K562 (cell line): ENCODE measurements around the gene RNF151. TPM values are rescaled to one million over a fixed set of nuclear protein-coding genes. Genes with fewer than 3 reads are reported as not detected.

ENCODE experiments used
- ATAC-seq: fragments of 200-7000 bp; cut with Tn5 transposase; 3 replicates; pipeline ENCODE4 v1.9.1; 2020; ENCODE audit warnings: moderate library complexity
- BruUV-seq: library from RNA; stranded (reverse); fragments of 400-500 nt; replicated peaks from 2 replicates; lab custom pipeline; 2021; lab: Mats Ljungman, UMichigan
- CTCF ChIA-PET: fragments of 300-600 bp; formaldehyde crosslinking; extraction: SDS; loops from one replicate; lab custom pipeline; 2021; ENCODE audit warnings: low intra/inter-chr PET ratio; lab: Yijun Ruan, JAX
- POLR2A ChIA-PET: fragments of 300-600, 350-650 bp; sonication (Branson Sonifier 250); formaldehyde crosslinking; extraction: SDS; loops from one replicate; lab custom pipeline; 2021; ENCODE audit warnings: antibody characterized with exemption, inconsistent platforms; lab: Yijun Ruan, JAX
- DNase-seq, 4 experiments: peaks; one replicate each; pipeline versions ENCODE4 v3.0.0 to v3.0.0-alpha.2; 2011 to 2018; ENCODE audit warnings: low spot score in 3 of 4, mixed read lengths in 3 of 4; ENCODE audit errors: extremely low read depth in 1 of 4
- FAIRE-seq: peaks from 2 replicates; lab custom pipeline; 2011; peaks lifted over from hg19 to GRCh38; lab: Jason Lieb, UNC
- H2AFZ ChIP-seq: 2 replicates; pipeline ENCODE4 v1.6.0; 2011; ENCODE audit warnings: low read depth, low read length, control low read depth, inconsistent platforms
- H3K27ac ChIP-seq: fragments of 200-600 bp; 3 replicates; pipeline ENCODE4 v1.8.0; 2011; ENCODE audit warnings: low read depth, mild to moderate bottlenecking, control low read depth, inconsistent platforms, low read length, moderate library complexity, mixed read lengths; ENCODE audit errors: extremely low read depth
- H3K27me3 ChIP-seq, 2 experiments: fragments of 300-600 bp in 1 of 2; 2 replicates in 1 of 2; 3 replicates in 1 of 2; pipeline versions ENCODE4 v1.6.0 to v1.8.0; 2011; ENCODE audit warnings: inconsistent platforms in 2 of 2, low read length in 2 of 2, mild to moderate bottlenecking in 1 of 2, mixed read lengths in 1 of 2, moderate library complexity in 1 of 2; ENCODE audit not compliant: control insufficient read depth in 2 of 2, insufficient read depth in 2 of 2
- H3K36me3 ChIP-seq: fragments of 300-600 bp; 3 replicates; pipeline ENCODE4 v1.8.0; 2011; ENCODE audit warnings: mild to moderate bottlenecking, low read length, inconsistent platforms; ENCODE audit not compliant: control insufficient read depth, insufficient read depth
- H3K4me1 ChIP-seq, 2 experiments: fragments of 200-600 bp in 1 of 2; replicated peaks in 1 of 2; 2 replicates in 1 of 2; 3 replicates in 1 of 2; pipeline versions ENCODE4 v1.5.1 to v1.8.0; 2011; ENCODE audit warnings: inconsistent platforms in 2 of 2, low read length in 2 of 2, mild to moderate bottlenecking in 1 of 2, mixed read lengths in 1 of 2, moderate library complexity in 1 of 2; ENCODE audit not compliant: control insufficient read depth in 2 of 2, insufficient read depth in 2 of 2
- H3K4me2 ChIP-seq: 2 replicates; pipeline ENCODE4 v1.6.1; 2011; ENCODE audit warnings: low read length, control low read depth, inconsistent platforms, mixed read lengths; ENCODE audit not compliant: insufficient read depth
- H3K4me3 ChIP-seq: fragments of 200-600 bp; sonication (generic), shearing (Covaris generic); 2 replicates; pipeline ENCODE4 v1.5.1; 2016; ENCODE audit warnings: control low read depth, inconsistent platforms
- H3K79me2 ChIP-seq: fragments of 200-600 bp; 3 replicates; pipeline ENCODE4 v1.8.0; 2011; ENCODE audit warnings: low read length, inconsistent platforms; ENCODE audit not compliant: control insufficient read depth, insufficient read depth
- H3K9ac ChIP-seq, 2 experiments: 2 replicates each; pipeline versions ENCODE4 v1.6.0 to v1.6.1; 2011; ENCODE audit warnings: low read depth in 2 of 2, low read length in 2 of 2, control low read depth in 1 of 2, inconsistent platforms in 1 of 2, mild to moderate bottlenecking in 1 of 2, mixed read lengths in 1 of 2; ENCODE audit not compliant: insufficient read depth in 1 of 2
- H3K9me1 ChIP-seq: one replicate; pipeline ENCODE4 v1.6.0; 2011; ENCODE audit warnings: inconsistent platforms, mild to moderate bottlenecking, low read length, moderate library complexity; ENCODE audit not compliant: control insufficient read depth, insufficient read depth
- H3K9me3 ChIP-seq: replicated peaks from 2 replicates; pipeline ENCODE4 v1.5.1; 2011; ENCODE audit warnings: low read depth, low read length, inconsistent platforms; ENCODE audit not compliant: control insufficient read depth, insufficient read depth
- H4K20me1 ChIP-seq: replicated peaks from 2 replicates; pipeline ENCODE4 v1.6.1; 2011; ENCODE audit warnings: low read length, inconsistent platforms, mixed read lengths; ENCODE audit not compliant: control insufficient read depth, insufficient read depth
- BRD9 ChIP-seq: fragments of 450-650 bp; IDR thresholded peaks from 2 replicates; pipeline ENCODE4 v1.6.1; 2018; ENCODE audit warnings: low read depth; ENCODE audit not compliant: partially characterized antibody
- HMGN3 ChIP-seq: IDR thresholded peaks from 2 replicates; pipeline ENCODE4 v1.6.1; 2011; ENCODE audit warnings: borderline replicate concordance, low read depth, mild to moderate bottlenecking, mixed read lengths, low read length; ENCODE audit not compliant: insufficient read length; ENCODE audit errors: extremely low read depth
- MAFK ChIP-seq: IDR thresholded peaks from 2 replicates; pipeline ENCODE4 v1.6.1; 2011; ENCODE audit warnings: low read length, improper control_type of control experiment
- NELFE ChIP-seq: IDR thresholded peaks from 2 replicates; pipeline ENCODE4 v1.6.1; 2011; ENCODE audit warnings: mild to moderate bottlenecking; ENCODE audit not compliant: insufficient read depth, insufficient read length
- NFE2 ChIP-seq: IDR thresholded peaks from 2 replicates; pipeline ENCODE4 v1.6.1; 2014; ENCODE audit warnings: antibody characterized with exemption, low read depth
- NRF1 ChIP-seq, 2 experiments: fragments of 450-650 bp; IDR thresholded peaks in 1 of 2; conservative IDR thresholded peaks in 1 of 2; 2 replicates each; pipeline ENCODE4 v1.6.1; 2014; ENCODE audit warnings: mild to moderate bottlenecking in 2 of 2
- POLR3G ChIP-seq: IDR thresholded peaks from 2 replicates; pipeline ENCODE4 v1.6.1; 2011; ENCODE audit not compliant: insufficient read length, insufficient replicate concordance; ENCODE audit errors: extremely low read depth
- PTRF ChIP-seq: fragments of 450-650 bp; IDR thresholded peaks from 2 replicates; pipeline ENCODE4 v1.6.1; 2016; ENCODE audit warnings: mild to moderate bottlenecking, missing genetic modification characterization, missing compliant biosample characterization
- SREBF2 ChIP-seq: sonication (generic); formaldehyde crosslinking; IDR thresholded peaks from 2 replicates; pipeline ENCODE4 v1.4.0; 2020; ENCODE audit warnings: mild to moderate bottlenecking, missing genetic modification reagents
- TAF7 ChIP-seq: fragments of 450-650 bp; IDR thresholded peaks from 2 replicates; pipeline ENCODE4 v1.6.1; 2016; ENCODE audit warnings: missing genetic modification characterization, missing compliant biosample characterization
- TEAD1 ChIP-seq, 2 experiments: fragments of 450-650 bp in 1 of 2; sonication (generic) in 1 of 2; formaldehyde crosslinking; IDR thresholded peaks; 2 replicates each; pipeline versions ENCODE4 v1.4.0 to v1.8.0; 2020 to 2022; ENCODE audit warnings: mild to moderate bottlenecking in 2 of 2, missing genetic modification reagents in 1 of 2
- TFAM ChIP-seq: fragments of 250-450 bp; sonication (Bioruptor Pico); conservative IDR thresholded peaks from 2 replicates; pipeline ENCODE4 v1.5.0; 2021; ENCODE audit warnings: mild to moderate bottlenecking, moderate library complexity
- ZBTB5 ChIP-seq: fragments of 450-650 bp; IDR thresholded peaks from 2 replicates; pipeline ENCODE4 v1.6.1; 2017; ENCODE audit warnings: antibody characterized with exemption
- ZKSCAN1 ChIP-seq: fragments of 150-350 bp; IDR thresholded peaks from 2 replicates; pipeline ENCODE4 v1.6.1; 2016; ENCODE audit warnings: low read depth, low read length
- ZNF133 ChIP-seq: fragments of 250-450 bp; sonication (Bioruptor Pico); IDR thresholded peaks from 2 replicates; pipeline ENCODE4 v1.4.0; 2020; ENCODE audit warnings: mild to moderate bottlenecking
- WGBS: fragments of 100-300 bp; shearing (Covaris generic); methylation state at CpG from one replicate; pipeline ENCODE4 v1.1.6; 2016; ENCODE audit warnings: low coverage, mixed read lengths; ENCODE audit not compliant: insufficient coverage; ENCODE audit errors: missing lambda C conversion rate; 5-methylcytosine and 5-hydroxymethylcytosine counted together
- in situ Hi-C: fragments of 300-500 bp; cut with MboI; formaldehyde crosslinking; loops from 4 replicates; pipeline ENCODE4 v1.15.0; 2018; ENCODE audit warnings: inconsistent platforms, mixed read lengths
- intact Hi-C: fragments of 100-400 bp; cut with micrococcal nuclease; formaldehyde crosslinking; loops from 2 replicates; pipeline ENCODE4 v1.14.2; 2022
- polyA plus RNA-seq, 8 experiments: library from polyadenylated mRNA; depleted of rRNA in 4 of 8; stranded (reverse) in 5 of 8; unstranded in 3 of 8; fragments of >200 nt; fragmentation: Nextera tagmentation in 2 of 8; fragmentation: Illumina TruSeq in 1 of 8; extraction: Ambion mirVana in 2 of 8; extraction: Trizol in 1 of 8; gene quantifications; 2 replicates each; pipeline versions ENCODE4 v1.2.1 to v1.2.3, GENCODE V29; 2011 to 2014; ENCODE audit warnings: inconsistent platforms in 1 of 8, missing spikeins in 1 of 8
- total RNA-seq, 7 experiments: library from RNA; depleted of rRNA in 6 of 7; stranded (reverse); fragments of >200 nt in 6 of 7; fragmentation: Illumina TruSeq in 2 of 7; extraction: Trizol in 2 of 7; gene quantifications; 2 replicates each; pipeline versions ENCODE4 v1.2.1 to v1.2.3, GENCODE V29; 2011 to 2021; ENCODE audit warnings: low replicate concordance in 1 of 7
- TF ChIP-seq, protein P1 (sequence below): fragments of 450-650 bp; conservative IDR thresholded peaks from 2 replicates; pipeline ENCODE4 v1.6.1; 2016; ENCODE audit warnings: missing genetic modification characterization, low read depth, mild to moderate bottlenecking, control low read depth, missing compliant biosample characterization
- TF ChIP-seq, protein P2 (sequence below): fragments of 250-450 bp; sonication (Bioruptor Pico); IDR thresholded peaks from 2 replicates; pipeline ENCODE4 v1.8.0; 2022; ENCODE audit warnings: moderate library complexity, mild to moderate bottlenecking, inconsistent platforms

The RNF151 gene
- total and polyA plus RNA-seq, 9 of the 15 experiments (the other 6 are each of a cell fraction or from before 2014, with no cell fraction given): not detected

GRCh38 chr16:2003827-2004641, 37.4 kb downstream of the RNF151 start:
- FAIRE-seq (peak; percentile 96), DNase-seq (peak; percentile 84 to 97 (median 91)), ATAC-seq (peak; percentile 93)
- Histone ChIP-seq H3K79me2 (peaks cover 68% of the 10 kb centered on the region), H3K4me2 (peak overlapping the region; percentile 34), H3K27me3 (no peaks in the 10 kb centered on the region), H3K9ac (peak overlapping the region; percentile 1 to 80; a peak in 3 of 4 replicates), H3K4me1 (peaks cover 20 to 94% of the 10 kb centered on the region in 2 experiments), H3K9me1 (peaks cover 19% of the 10 kb centered on the region), H3K9me3 (no peaks in the 10 kb centered on the region), H3K27ac (peak overlapping the region; percentile 47; the same call in 1 of the 3 replicates), H2AFZ (no peak overlapping the region), H3K36me3 (peaks cover 88% of the 10 kb centered on the region; the same call in 2 of the 3 replicates), H3K4me3 (no peak overlapping the region), H4K20me1 (peaks cover 46% of the 10 kb centered on the region)
- CTCF ChIA-PET: interaction anchor here (0.6 to 0.8 kb wide), 2 partner anchors 149 to 498 kb away, joined by 3 to 4 read pairs; no protein-coding TSS in a partner anchor
- POLR2A ChIA-PET: interaction anchor here (0.6 to 3.0 kb wide), 18 partner anchors 9 to 512 kb away, joined by 3 to 12 read pairs (median 4); partner anchors contain the start of genes ECI1, GFER, NPW and RPS2
- no TSS peak for BruUV-seq
- 16% methylated on average over 31 of the region's 36 CpGs for WGBS
- intact Hi-C loops: no loop called here
- in situ Hi-C loops: no loop called here
- no peak for TF ChIP-seq BRD9
- TF ChIP-seq ZKSCAN1: peak; percentile 60; the same call in 1 of the 2 replicates
- no peak for TF ChIP-seq ZNF133 (CRISPR knock-in tag)
- TF ChIP-seq ZBTB5: no peak
- no peak for TF ChIP-seq PTRF (tag)
- TF ChIP-seq NFE2: no peak
- no peak for TF ChIP-seq MAFK
- TF ChIP-seq, protein P1, sequence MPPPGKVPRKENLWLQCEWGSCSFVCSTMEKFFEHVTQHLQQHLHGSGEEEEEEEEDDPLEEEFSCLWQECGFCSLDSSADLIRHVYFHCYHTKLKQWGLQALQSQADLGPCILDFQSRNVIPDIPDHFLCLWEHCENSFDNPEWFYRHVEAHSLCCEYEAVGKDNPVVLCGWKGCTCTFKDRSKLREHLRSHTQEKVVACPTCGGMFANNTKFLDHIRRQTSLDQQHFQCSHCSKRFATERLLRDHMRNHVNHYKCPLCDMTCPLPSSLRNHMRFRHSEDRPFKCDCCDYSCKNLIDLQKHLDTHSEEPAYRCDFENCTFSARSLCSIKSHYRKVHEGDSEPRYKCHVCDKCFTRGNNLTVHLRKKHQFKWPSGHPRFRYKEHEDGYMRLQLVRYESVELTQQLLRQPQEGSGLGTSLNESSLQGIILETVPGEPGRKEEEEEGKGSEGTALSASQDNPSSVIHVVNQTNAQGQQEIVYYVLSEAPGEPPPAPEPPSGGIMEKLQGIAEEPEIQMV (tag): no peak
- 0 out of 4 replicates have a peak, but pooled peaks of 1 of the 2 experiments have one; percentile 12 for TF ChIP-seq TEAD1 (CRISPR knock-in tag; IDR thresholded peaks at IDR 0.05)
- TF ChIP-seq, protein P2, sequence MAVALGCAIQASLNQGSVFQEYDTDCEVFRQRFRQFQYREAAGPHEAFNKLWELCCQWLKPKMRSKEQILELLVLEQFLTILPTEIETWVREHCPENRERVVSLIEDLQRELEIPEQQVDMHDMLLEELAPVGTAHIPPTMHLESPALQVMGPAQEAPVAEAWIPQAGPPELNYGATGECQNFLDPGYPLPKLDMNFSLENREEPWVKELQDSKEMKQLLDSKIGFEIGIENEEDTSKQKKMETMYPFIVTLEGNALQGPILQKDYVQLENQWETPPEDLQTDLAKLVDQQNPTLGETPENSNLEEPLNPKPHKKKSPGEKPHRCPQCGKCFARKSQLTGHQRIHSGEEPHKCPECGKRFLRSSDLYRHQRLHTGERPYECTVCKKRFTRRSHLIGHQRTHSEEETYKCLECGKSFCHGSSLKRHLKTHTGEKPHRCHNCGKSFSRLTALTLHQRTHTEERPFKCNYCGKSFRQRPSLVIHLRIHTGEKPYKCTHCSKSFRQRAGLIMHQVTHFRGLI (CRISPR knock-in tag): no peak
- no peak for TF ChIP-seq TAF7
- TF ChIP-seq SREBF2 (CRISPR knock-in tag): no peak
- no peak for TF ChIP-seq POLR3G
- TF ChIP-seq TFAM (CRISPR knock-in tag): no peak
- TF ChIP-seq NRF1 (conservative IDR thresholded peaks at IDR 0.05 in 1 of 2, IDR thresholded peaks at IDR 0.05 in 1 of 2): peak in 1 of 2 experiments; percentile 27; a peak in 2 of 4 replicates
- no peak for TF ChIP-seq NELFE
- peak; percentile 91 for TF ChIP-seq HMGN3
